ENCODE measurements around the gene MTARC1.

- TF ChIP-seq CTCF (IDR thresholded peaks at IDR 0.05), result no peak
- TF ChIP-seq POLR2A (IDR thresholded peaks at IDR 0.05), result no peak
These were observed 37.6 kb downstream of the MTARC1 start for GRCh38 chr1:220824031-220824989.

All from heart left ventricle (tissue), 13 donors.